HG03139 (cell line): Measurements from ENCODE around the gene RNASE9.
"Not testable (repeated sequence)": the region's sequence is repeated elsewhere in the genome, so short reads cannot be mapped to it uniquely, and the experiment has no call there.

ENCODE experiments used
- ATAC-seq: cut with Tn5 transposase; IDR thresholded peaks from one replicate; pipeline ENCODE4 v1.9.1; 2021; ENCODE audit not compliant: unreplicated experiment

The RNASE9 gene

DNA sequence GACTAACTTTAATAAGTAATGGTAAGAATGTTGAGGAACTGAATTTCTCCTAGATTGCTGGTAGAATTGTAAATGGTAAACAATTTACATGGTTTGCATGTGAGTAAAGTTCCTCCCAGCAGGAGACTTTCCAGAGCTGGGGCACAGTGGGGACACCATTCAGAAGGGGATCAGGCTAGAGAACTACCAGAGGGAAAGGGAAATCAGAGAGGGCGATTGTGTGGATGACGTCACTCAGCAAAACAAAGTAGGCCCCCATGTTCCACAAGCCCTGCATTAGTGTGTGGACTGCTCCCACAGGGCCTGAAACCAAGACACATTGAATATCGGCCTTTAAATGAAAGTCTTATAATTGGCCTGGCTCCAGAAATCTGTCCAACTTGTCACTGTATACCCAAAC is 17.5 kb upstream of the RNASE9 start:
- ATAC-seq: no peak

DNA sequence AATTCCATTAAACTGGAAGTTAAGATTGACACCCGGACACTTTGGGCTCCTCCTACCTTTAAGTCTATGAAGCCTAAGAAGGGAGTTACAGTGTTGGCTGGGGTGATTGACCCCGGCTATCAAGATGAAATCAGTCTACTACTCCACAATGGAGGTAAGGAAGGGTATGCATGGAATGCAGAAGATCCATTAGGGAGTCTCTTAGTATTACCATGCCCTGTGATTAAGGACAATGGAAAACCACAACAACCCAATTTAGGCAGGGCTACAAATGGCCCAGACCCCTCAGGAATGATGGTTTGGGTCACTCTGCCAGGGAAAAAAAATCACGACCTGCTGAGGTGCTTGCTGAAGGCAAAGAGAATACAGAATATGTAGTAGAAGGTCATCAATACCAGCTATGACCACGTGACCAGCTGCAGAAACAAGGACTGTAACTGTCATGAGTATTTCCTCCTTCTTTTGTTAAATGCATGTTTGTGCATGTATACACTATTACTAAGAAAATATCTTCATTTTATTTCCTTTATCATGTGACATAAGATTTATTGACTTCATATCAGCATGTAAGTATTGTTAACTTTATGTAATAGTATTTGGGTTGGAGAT is 11.6 kb upstream of the RNASE9 start:
- ATAC-seq: not testable (repeated sequence)

DNA sequence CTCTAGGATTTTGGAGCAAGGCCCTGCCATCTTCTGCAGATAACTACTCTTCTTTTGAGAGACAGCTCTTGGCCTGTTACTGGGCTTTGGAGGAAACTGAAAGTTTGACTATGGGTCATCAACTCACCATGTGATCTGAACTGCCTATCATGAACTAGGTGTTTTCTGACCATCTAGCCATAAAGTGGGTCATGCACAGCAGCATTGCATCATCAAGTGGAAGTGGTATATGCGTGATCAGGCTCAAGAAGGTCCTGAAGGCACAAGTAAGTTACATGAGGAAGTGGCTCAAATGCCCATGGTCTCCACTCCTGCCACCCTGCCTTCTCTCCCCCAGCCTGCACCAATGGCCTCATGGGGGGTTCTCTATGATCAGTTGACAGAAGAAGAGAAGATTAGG is 9.9 kb upstream of the RNASE9 start:
- ATAC-seq: not testable (repeated sequence)

- not testable (repeated sequence) for ATAC-seq
These were observed 9.0 kb upstream of the RNASE9 start for GRCh38 chr14:20569865-20570264.

- no peak for ATAC-seq
These were observed 8.2 kb upstream of the RNASE9 start for GRCh38 chr14:20569066-20569465.

- no peak for ATAC-seq
These were observed 7.5 kb upstream of the RNASE9 start for GRCh38 chr14:20568393-20568792.

DNA sequence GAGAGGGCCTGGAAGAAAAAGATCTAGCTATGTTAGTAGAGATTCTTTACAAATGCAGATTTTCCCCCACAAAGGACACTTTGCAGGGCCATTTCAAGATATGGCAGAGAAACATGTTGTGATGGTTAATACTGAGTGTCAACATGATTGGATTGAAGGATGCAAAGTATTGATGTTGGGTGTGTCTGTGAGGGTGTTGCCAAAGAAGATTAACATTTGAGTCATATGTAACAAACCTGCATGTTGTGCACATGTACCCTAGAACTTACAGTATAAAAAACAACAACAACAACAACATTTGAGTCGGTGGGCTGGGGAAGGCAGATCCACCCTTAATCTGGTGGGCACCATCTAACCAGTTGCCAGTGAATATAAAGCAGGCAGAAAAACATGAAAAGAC is 6.4 kb upstream of the RNASE9 start:
- ATAC-seq: not testable (repeated sequence)

DNA sequence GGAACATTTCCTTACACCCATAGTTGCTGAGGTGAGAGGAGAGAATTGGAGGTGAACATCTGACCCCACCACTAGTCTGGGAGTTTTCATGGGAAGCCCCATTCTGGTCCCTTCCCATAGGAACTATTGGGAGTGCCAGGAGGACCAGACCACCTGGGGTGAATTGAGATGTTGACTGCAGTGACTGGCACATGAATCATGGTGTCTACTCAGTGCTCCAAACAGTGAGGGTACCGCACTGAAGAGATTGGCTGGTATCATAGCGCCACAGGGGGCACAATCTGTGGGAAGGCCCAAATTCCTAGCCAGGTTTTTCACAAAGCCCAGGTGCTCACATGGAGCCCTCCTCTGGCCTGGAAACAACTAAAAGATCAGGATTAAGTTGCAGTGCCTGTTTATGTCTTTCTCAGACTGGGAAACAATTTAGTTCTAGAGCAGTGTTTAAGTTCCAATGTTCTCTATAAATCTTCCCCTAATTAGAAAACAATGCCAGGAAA is 3.7 kb upstream of the RNASE9 start:
- no peak for ATAC-seq

GRCh38 chr14:20563971-20564370 is 3.1 kb upstream of the RNASE9 start:
- ATAC-seq: no peak

- no peak for ATAC-seq
These were observed 1.4 kb downstream of the RNASE9 start for GRCh38 chr14:20559461-20559904.

DNA sequence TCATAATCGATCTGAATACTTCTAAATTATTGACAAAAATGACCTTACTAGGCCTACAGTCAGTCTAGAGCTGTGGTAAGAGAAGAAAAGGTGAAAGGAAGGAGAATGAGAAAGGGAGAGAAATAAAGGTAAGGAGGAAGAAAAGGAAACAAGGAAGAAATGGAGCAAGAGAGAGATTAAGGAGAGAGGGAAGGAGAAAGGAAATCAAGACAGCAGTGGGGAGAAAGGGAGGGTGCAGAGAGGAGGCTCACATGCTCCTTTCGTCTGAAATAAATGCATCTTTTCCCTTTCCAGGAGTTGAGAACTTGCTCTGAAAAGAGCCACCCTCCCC is 3.7 kb downstream of the RNASE9 start:
- ATAC-seq: no peak

- ATAC-seq: no peak
These were observed 4.2 kb downstream of the RNASE9 start for GRCh38 chr14:20556500-20557211.

DNA sequence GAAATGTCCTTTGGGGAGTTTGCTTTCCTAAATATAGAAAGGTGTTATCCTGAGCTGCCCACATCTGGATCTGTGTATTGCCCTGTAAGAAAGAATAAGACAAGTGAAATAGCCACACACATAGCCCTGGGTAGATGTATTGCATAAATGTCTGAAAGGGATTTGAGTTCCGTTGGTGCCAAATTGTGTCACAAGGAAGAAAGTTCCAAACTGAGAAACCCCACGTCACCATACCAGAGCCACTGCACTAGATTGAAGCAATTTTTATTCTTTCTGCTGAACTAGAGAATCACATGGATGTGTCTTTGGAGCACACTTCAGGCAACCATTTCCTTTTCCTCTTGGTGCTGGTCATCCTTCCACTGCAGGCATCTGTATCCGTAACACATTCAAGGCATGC is 5.0 kb downstream of the RNASE9 start:
- no peak for ATAC-seq

- ATAC-seq: no peak
These were observed 7.8 kb downstream of the RNASE9 start for GRCh38 chr14:20553024-20553423.

GRCh38 chr14:20551606-20552005 is 9.2 kb downstream of the RNASE9 start:
- ATAC-seq: no peak

- ATAC-seq: no peak
These were observed 9.9 kb downstream of the RNASE9 start for GRCh38 chr14:20550926-20551325.

DNA sequence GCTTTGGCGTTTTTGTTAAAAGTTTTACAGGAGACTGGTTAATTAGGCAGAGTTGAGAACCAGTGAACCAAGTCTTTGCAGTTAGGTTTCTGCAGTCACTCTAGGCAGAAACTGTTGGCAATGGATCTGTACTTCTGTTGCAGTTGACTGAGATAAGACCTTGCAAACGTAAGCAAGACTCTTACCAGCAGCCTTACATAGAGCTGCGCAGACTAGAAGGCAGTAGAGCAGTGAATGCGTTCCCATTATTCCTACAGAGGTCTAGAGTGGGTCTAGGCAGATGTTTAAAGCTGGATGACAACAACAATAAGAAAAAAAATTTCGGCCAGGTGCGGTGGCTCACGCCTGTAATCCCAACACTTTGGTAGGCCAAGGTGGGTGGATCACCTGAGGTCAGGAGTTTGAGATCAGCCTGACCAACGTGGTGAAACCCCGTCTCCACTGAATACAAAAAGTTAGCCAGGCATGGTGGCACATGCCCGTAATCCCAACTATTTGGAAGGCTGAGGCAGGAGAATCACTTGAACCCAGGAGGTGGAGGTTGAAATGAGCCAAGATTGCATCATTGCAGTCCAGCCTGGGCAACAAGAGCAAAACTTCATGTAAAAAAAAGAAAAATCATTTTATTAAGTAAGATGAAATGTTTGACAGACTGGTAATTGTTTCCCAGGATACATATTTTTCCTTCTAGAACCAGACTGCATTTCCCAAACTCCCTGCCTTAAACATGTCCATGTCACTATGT is 12.3 kb downstream of the RNASE9 start:
- ATAC-seq: no peak

DNA sequence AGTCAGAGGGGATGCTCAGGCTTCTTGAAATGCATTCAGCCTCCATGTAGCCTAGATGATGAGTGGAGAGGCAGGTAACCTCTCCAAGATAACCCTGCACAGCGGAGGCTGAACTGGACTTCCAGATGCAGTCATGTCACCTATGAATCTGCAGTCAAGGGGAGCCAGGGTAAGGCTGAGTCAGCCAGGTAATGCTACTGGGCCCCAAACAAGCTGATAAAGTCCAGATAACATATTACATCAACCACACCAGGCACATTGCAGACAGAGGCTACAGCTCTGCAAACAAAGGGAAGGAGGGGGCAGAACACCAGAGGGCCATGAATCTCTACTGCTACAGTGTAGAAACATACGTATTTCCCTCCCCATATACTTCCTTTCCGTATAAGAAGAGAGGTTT is 14.0 kb downstream of the RNASE9 start:
- no peak for ATAC-seq

- no peak for ATAC-seq
These were observed 20.9 kb downstream of the RNASE9 start for GRCh38 chr14:20539906-20540305.

DNA sequence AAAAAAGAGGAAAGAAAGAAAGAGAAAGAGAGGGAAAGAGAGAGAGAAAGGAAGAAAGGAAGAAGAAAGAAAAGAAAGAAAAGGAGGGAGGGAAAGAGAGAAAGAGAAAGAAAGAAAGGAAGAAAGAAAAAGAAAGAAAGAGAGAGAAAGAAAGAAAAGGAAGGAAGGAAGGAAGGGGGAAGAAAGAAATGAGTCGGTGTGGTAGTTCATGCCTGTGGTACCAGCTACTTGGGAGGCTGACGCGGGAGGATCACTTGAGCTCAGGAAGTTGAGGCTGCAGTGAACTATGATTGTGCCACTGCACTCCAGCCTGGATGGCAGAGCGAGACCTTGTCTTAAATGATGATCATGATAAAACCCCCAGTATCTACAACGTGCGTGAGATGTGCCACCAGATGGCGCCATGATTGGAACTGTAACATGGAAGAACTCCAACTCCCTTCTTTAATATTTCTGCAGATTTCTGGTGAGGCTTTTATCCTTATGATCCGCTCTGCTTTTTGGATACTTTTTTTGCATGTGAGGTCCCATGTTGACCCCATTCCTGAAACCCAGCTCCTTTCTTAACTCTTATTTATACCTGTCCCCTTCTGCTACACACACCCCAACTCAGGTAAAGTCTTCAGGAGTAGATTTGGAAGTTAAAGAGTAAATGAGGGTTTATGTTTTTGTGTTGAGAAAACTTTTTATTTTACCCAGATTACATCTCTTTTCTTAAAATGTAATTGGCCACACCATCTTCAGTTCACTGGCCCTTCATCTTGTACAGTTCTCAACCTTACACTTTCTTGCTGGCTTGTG is 29.9 kb downstream of the RNASE9 start:
- no peak for ATAC-seq

DNA sequence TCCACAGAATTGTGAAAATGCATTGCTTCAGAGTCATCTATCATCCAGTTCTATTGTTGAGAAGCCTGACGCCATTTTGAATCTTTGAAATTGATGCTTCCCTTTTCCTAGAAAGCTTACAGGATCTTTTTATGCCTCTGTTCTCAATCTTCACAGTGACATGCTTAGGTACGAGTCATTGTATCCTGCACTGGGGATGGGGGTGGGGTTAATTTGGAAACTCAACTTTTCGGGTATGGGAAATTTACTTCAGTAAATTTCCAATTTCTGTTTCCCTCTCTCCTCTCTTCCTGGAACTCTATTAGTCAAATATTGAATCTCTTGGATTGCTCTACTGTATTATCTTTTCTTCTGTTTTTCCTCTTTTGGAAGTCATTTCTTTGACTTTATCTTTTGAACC is 31.0 kb downstream of the RNASE9 start:
- ATAC-seq: no peak
